Measurements from ENCODE around the gene CACUL1.

DNA sequence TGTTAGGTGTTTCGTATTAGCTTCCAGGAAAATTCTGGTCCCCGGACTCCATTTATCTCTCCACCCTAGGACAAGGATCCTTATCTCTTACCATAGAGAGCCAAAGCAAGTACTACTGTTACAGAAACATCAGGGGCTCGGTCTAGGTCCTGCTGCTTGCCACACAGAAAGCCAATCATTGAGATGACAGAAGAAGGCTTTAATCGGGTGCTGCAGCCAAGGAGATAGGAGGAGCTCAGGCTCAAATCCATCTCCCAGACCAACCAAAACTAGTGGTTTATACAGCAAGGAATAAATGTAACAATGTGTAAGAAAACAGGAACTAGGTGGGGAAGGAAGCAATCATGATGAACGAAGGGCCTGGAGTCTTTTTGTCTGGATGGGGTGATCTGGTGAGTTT, 22.2 kb upstream of the CACUL1 start:
- TF ChIP-seq CTCF (IDR thresholded peaks at IDR 0.05) (no peak), EP300 (IDR thresholded peaks at IDR 0.05) (no peak)
